SK-N-SH (cell line): ENCODE data around the gene DLEC1. TPM values are rescaled to one million over a fixed set of nuclear protein-coding genes. Genes with fewer than 3 reads are reported as not detected.

ENCODE experiments used
- CTCF ChIA-PET: fragments of 300-600, 350-600 bp; formaldehyde crosslinking; extraction: SDS; loops from one replicate; lab custom pipeline; 2021; lab: Yijun Ruan, JAX
- POLR2A ChIA-PET: fragments of 350-600 bp; sonication (Branson Sonifier 250); formaldehyde crosslinking; extraction: SDS; loops from one replicate; lab custom pipeline; 2020; ENCODE audit warnings: antibody characterized with exemption, inconsistent platforms; lab: Yijun Ruan, JAX
- DNase-seq: peaks from one replicate; pipeline ENCODE4 v3.0.0; 2012
- H2AFZ ChIP-seq: fragments of 200-600 bp; sonication (generic); 2 replicates; pipeline ENCODE4 v1.8.1; 2016; ENCODE audit warnings: antibody characterized with exemption, mild to moderate bottlenecking, low read depth
- H3F3A ChIP-seq: fragments of 200-600 bp; sonication (generic); replicated peaks from 2 replicates; pipeline ENCODE3; 2016; ENCODE audit warnings: antibody characterized with exemption, mild to moderate bottlenecking; ENCODE audit not compliant: insufficient read depth
- H3K27ac ChIP-seq, 2 experiments: fragments of 200-500 bp in 1 of 2; fragments of 200-600 bp in 1 of 2; sonication (Bioruptor generic) in 1 of 2; sonication (generic), shearing (Covaris generic) in 1 of 2; 2 replicates each; pipeline versions ENCODE4 v1.5.1 to v1.6.1; 2014 to 2016; ENCODE audit warnings: low read depth in 2 of 2, inconsistent platforms in 1 of 2, low read length in 1 of 2, mild to moderate bottlenecking in 1 of 2, mixed read lengths in 1 of 2
- H3K27me3 ChIP-seq: fragments of 200-600 bp; sonication (generic), shearing (Covaris generic); 2 replicates; pipeline ENCODE4 v1.6.1; 2016; ENCODE audit warnings: mixed run types; ENCODE audit not compliant: insufficient read depth
- H3K36me3 ChIP-seq, 2 experiments: fragments of 200-500 bp in 1 of 2; fragments of 200-600 bp in 1 of 2; sonication (Bioruptor generic) in 1 of 2; sonication (generic) in 1 of 2; replicated peaks in 1 of 2; 2 replicates each; pipeline versions ENCODE3 to v1.5.1; 2014 to 2016; ENCODE audit warnings: low read length in 1 of 2, mild to moderate bottlenecking in 1 of 2; ENCODE audit not compliant: insufficient read depth in 2 of 2, control insufficient read depth in 1 of 2
- H3K4me1 ChIP-seq, 2 experiments: fragments of 200-500 bp in 1 of 2; fragments of 200-600 bp in 1 of 2; sonication (Bioruptor generic) in 1 of 2; sonication (generic), shearing (Covaris generic) in 1 of 2; 2 replicates each; pipeline versions ENCODE4 v1.5.1 to v1.6.1; 2014 to 2016; ENCODE audit warnings: low read depth in 1 of 2, low read length in 1 of 2, mixed run types in 1 of 2; ENCODE audit not compliant: insufficient read depth in 2 of 2, control insufficient read depth in 1 of 2
- H3K4me2 ChIP-seq: fragments of 200-600 bp; sonication (generic), shearing (Covaris generic); 2 replicates; pipeline ENCODE4 v1.6.1; 2017; ENCODE audit warnings: mixed run types
- H3K4me3 ChIP-seq, 2 experiments: fragments of 200-500 bp in 1 of 2; fragments of 200-600 bp in 1 of 2; sonication (Bioruptor generic) in 1 of 2; sonication (generic), shearing (Covaris generic) in 1 of 2; 2 replicates each; pipeline versions ENCODE4 v1.5.1 to v1.8.1; 2014 to 2016; ENCODE audit warnings: low read depth in 2 of 2, inconsistent platforms in 1 of 2, low read length in 1 of 2, mild to moderate bottlenecking in 1 of 2, mixed read lengths in 1 of 2, moderate library complexity in 1 of 2
- H3K79me2 ChIP-seq: fragments of 200-600 bp; sonication (generic); 2 replicates; pipeline ENCODE4 v1.8.1; 2017; ENCODE audit warnings: mild to moderate bottlenecking; ENCODE audit not compliant: insufficient read depth
- H3K9ac ChIP-seq: fragments of 200-600 bp; sonication (generic); 2 replicates; pipeline ENCODE4 v1.6.1; 2017; ENCODE audit warnings: mixed run types
- H3K9me2 ChIP-seq: fragments of 200-600 bp; sonication (generic); 2 replicates; pipeline ENCODE4 v1.6.1; 2017; ENCODE audit warnings: mixed run types
- H3K9me3 ChIP-seq: fragments of 200-600 bp; sonication (generic); 2 replicates; pipeline ENCODE4 v1.6.1; 2017; ENCODE audit warnings: mixed run types, mild to moderate bottlenecking, moderate library complexity
- H4K20me1 ChIP-seq: fragments of 200-600 bp; sonication (generic); 2 replicates; pipeline ENCODE4 v1.6.1; 2017; ENCODE audit warnings: mild to moderate bottlenecking, mixed run types; ENCODE audit not compliant: insufficient read depth
- ELF1 ChIP-seq: IDR thresholded peaks from 2 replicates; pipeline ENCODE4 v1.4.0; 2012
- EZH2phosphoT487 ChIP-seq: fragments of 200-600 bp; sonication (generic); IDR thresholded peaks from 2 replicates; pipeline ENCODE4 v1.6.1; 2017; ENCODE audit warnings: low read depth, mixed run types, mild to moderate bottlenecking, antibody characterized with exemption, moderate library complexity, borderline replicate concordance
- GATA2 ChIP-seq: sonication (generic); formaldehyde crosslinking; IDR thresholded peaks from 2 replicates; pipeline ENCODE4 v1.5.0; 2020; ENCODE audit warnings: mild to moderate bottlenecking, missing genetic modification reagents
- MEF2A ChIP-seq: IDR thresholded peaks from 2 replicates; pipeline ENCODE4 v1.4.0; 2012; ENCODE audit warnings: low read depth, borderline replicate concordance
- NFIC ChIP-seq: IDR thresholded peaks from 2 replicates; pipeline ENCODE4 v1.4.0; 2012; ENCODE audit warnings: borderline replicate concordance
- POLR2AphosphoS5 ChIP-seq: IDR thresholded peaks from 2 replicates; pipeline ENCODE4 v1.6.1; 2012; ENCODE audit warnings: low read depth, low read length
- RAD21 ChIP-seq: IDR thresholded peaks from 2 replicates; pipeline ENCODE4 v1.6.1; 2012; ENCODE audit warnings: mild to moderate bottlenecking, low read length
- RCOR1 ChIP-seq: fragments of 150-350 bp; IDR thresholded peaks from 2 replicates; pipeline ENCODE4 v1.6.1; 2017; ENCODE audit warnings: antibody characterized with exemption, low read length
- RXRA ChIP-seq: IDR thresholded peaks from 2 replicates; pipeline ENCODE4 v1.4.0; 2012; ENCODE audit warnings: low read depth, mild to moderate bottlenecking, borderline replicate concordance
- SMC3 ChIP-seq: IDR thresholded peaks from 2 replicates; pipeline ENCODE4 v1.6.1; 2012; ENCODE audit warnings: low read depth, low read length, improper control_type of control experiment
- TAF1 ChIP-seq: IDR thresholded peaks from 2 replicates; pipeline ENCODE4 v1.6.1; 2012; ENCODE audit warnings: low read depth, mild to moderate bottlenecking, low read length, moderate library complexity, borderline replicate concordance
- TCF12 ChIP-seq: IDR thresholded peaks from 2 replicates; pipeline ENCODE4 v1.4.0; 2012
- TEAD4 ChIP-seq: IDR thresholded peaks from 2 replicates; pipeline ENCODE4 v1.4.0; 2012; ENCODE audit warnings: mild to moderate bottlenecking, borderline replicate concordance; ENCODE audit not compliant: insufficient read depth
- WGBS: methylation state at CpG from one replicate; pipeline ENCODE4 v1.1.6; 2017; ENCODE audit warnings: low lambda C conversion rate; 5-methylcytosine and 5-hydroxymethylcytosine counted together
- polyA plus RNA-seq, 3 experiments: library from polyadenylated mRNA; depleted of rRNA; stranded (reverse); fragments of >200 nt; gene quantifications; 2 replicates each; pipeline ENCODE4 v1.2.3, GENCODE V29; 2012
- TF ChIP-seq, protein P1 (sequence below): fragments of 150-350 bp; IDR thresholded peaks from 2 replicates; pipeline ENCODE4 v1.6.1; 2017; ENCODE audit warnings: antibody characterized with exemption, low read length, low read depth, borderline replicate concordance
- TF ChIP-seq, protein P2 (sequence below): IDR thresholded peaks from 2 replicates; pipeline ENCODE4; 2012
- TF ChIP-seq, protein P3 (sequence below): fragments of 150-350 bp; IDR thresholded peaks from 2 replicates; pipeline ENCODE4 v1.6.1; 2016; ENCODE audit warnings: mild to moderate bottlenecking, low read depth, low read length
- TF ChIP-seq, protein P4 (sequence below): fragments of 200-600 bp; sonication (generic); IDR thresholded peaks from 2 replicates; pipeline ENCODE4 v1.6.1; 2017; ENCODE audit warnings: antibody characterized with exemption, mild to moderate bottlenecking, moderate library complexity
- TF ChIP-seq, protein P5 (sequence below): IDR thresholded peaks from 2 replicates; pipeline ENCODE4 v1.4.0; 2012; ENCODE audit warnings: low read depth
- TF ChIP-seq, protein P6 (sequence below): IDR thresholded peaks from 2 replicates; pipeline ENCODE4 v1.4.0; 2012; ENCODE audit warnings: low read depth, borderline replicate concordance

DLEC1 gene
- polyA plus RNA-seq, 1 of the 3 experiments (the other 2 are of a cell fraction): 0.02 TPM

DNA sequence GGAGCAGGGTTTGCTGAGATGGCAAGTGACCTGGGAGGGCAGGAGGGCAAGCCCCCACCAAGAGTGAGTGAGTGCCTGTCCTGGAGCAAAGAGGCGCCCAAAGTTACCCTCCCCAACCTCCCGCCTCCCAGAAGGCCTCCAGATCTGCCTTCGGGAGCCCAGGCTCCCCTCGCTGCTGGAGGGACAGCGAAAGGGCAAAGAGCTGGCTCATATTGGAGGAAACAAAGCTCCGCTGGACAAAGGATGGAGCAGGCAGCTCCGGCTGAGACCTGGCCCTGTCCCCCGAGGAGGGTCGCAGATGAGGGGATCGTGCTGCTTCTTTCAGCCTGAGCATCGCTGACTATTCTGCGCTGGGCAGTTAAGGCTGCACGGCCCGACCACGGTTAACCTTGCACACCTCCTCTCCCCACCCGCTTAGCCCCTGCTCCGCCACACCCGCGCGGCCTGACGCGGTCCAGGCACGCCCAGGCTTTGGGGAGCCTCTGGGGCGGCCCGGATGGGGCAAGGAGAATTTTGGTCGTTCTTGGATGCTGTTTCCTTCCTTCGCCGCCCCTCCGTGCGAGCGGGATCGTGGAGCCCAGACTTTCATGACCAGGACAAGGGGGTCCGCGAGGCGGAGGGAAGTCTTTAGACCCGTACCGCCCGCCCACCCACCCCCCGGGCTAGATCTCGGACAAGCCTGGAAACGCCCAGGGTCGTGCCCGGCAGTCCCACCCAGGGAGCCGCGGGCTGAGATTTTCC lies 10.2 kb upstream of the DLEC1 start:
- H3K9me3 ChIP-seq: no peaks in the 10 kb centered on the region
- WGBS: 19% methylated on average over 14 of the region's 45 CpGs
- H3K36me3 ChIP-seq: no peaks in the 10 kb centered on the region
- peaks cover 22 to 23% of the 10 kb centered on the region in 2 experiments; a peak in 3 of 4 replicates for H3K4me1 ChIP-seq
- TF ChIP-seq EZH2phosphoT487: no peak
- TF ChIP-seq TEAD4: no peak
- TF ChIP-seq, protein P1, sequence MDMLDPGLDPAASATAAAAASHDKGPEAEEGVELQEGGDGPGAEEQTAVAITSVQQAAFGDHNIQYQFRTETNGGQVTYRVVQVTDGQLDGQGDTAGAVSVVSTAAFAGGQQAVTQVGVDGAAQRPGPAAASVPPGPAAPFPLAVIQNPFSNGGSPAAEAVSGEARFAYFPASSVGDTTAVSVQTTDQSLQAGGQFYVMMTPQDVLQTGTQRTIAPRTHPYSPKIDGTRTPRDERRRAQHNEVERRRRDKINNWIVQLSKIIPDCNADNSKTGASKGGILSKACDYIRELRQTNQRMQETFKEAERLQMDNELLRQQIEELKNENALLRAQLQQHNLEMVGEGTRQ: no peak
- TF ChIP-seq, protein P2, sequence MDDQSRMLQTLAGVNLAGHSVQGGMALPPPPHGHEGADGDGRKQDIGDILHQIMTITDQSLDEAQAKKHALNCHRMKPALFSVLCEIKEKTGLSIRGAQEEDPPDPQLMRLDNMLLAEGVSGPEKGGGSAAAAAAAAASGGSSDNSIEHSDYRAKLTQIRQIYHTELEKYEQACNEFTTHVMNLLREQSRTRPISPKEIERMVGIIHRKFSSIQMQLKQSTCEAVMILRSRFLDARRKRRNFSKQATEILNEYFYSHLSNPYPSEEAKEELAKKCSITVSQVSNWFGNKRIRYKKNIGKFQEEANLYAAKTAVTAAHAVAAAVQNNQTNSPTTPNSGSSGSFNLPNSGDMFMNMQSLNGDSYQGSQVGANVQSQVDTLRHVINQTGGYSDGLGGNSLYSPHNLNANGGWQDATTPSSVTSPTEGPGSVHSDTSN: no peak
- TF ChIP-seq NFIC: no peak
- no peak for TF ChIP-seq TAF1
- TF ChIP-seq POLR2AphosphoS5: no peak
- TF ChIP-seq RCOR1: no peak
- TF ChIP-seq, protein P3, sequence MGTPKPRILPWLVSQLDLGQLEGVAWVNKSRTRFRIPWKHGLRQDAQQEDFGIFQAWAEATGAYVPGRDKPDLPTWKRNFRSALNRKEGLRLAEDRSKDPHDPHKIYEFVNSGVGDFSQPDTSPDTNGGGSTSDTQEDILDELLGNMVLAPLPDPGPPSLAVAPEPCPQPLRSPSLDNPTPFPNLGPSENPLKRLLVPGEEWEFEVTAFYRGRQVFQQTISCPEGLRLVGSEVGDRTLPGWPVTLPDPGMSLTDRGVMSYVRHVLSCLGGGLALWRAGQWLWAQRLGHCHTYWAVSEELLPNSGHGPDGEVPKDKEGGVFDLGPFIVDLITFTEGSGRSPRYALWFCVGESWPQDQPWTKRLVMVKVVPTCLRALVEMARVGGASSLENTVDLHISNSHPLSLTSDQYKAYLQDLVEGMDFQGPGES: no peak
- TF ChIP-seq, protein P4, sequence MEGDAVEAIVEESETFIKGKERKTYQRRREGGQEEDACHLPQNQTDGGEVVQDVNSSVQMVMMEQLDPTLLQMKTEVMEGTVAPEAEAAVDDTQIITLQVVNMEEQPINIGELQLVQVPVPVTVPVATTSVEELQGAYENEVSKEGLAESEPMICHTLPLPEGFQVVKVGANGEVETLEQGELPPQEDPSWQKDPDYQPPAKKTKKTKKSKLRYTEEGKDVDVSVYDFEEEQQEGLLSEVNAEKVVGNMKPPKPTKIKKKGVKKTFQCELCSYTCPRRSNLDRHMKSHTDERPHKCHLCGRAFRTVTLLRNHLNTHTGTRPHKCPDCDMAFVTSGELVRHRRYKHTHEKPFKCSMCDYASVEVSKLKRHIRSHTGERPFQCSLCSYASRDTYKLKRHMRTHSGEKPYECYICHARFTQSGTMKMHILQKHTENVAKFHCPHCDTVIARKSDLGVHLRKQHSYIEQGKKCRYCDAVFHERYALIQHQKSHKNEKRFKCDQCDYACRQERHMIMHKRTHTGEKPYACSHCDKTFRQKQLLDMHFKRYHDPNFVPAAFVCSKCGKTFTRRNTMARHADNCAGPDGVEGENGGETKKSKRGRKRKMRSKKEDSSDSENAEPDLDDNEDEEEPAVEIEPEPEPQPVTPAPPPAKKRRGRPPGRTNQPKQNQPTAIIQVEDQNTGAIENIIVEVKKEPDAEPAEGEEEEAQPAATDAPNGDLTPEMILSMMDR: no peak
- TF ChIP-seq, protein P5, sequence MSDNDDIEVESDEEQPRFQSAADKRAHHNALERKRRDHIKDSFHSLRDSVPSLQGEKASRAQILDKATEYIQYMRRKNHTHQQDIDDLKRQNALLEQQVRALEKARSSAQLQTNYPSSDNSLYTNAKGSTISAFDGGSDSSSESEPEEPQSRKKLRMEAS: no peak
- TF ChIP-seq SMC3: no peak
- no peak for TF ChIP-seq MEF2A
- no peak for TF ChIP-seq ELF1
- TF ChIP-seq TCF12: no peak
- no peak for TF ChIP-seq RXRA
- TF ChIP-seq RAD21: no peak
- TF ChIP-seq, protein P6, sequence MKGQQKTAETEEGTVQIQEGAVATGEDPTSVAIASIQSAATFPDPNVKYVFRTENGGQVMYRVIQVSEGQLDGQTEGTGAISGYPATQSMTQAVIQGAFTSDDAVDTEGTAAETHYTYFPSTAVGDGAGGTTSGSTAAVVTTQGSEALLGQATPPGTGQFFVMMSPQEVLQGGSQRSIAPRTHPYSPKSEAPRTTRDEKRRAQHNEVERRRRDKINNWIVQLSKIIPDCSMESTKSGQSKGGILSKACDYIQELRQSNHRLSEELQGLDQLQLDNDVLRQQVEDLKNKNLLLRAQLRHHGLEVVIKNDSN: no peak
- no peak for TF ChIP-seq GATA2
- peak overlapping the region; percentile 83 for H3K4me2 ChIP-seq
- H3K9ac ChIP-seq: peak overlapping the region; percentile 92; the same call in 1 of the 2 replicates
- H3K27ac ChIP-seq: no peak overlapping the region; a peak in 1 of 4 replicates
- no peaks in the 10 kb centered on the region for H3K9me2 ChIP-seq
- H3K79me2 ChIP-seq: peaks cover 5% of the 10 kb centered on the region; the same call in 1 of the 2 replicates
- H3K4me3 ChIP-seq: peak overlapping the region; percentile 75 to 77
- no peak for DNase-seq
- ChIA-PET POLR2A (interaction anchor here (1.0 to 1.8 kb wide), 3 partner anchors 10 to 108 kb away, joined by 4 to 6 read pairs (median 4); partner anchors contain the start of gene ACAA1), CTCF (interaction anchor here (1.1 to 1.3 kb wide), 2 partner anchors 9 to 451 kb away, joined by 3 read pairs; no protein-coding TSS in a partner anchor)
- peaks cover 13% of the 10 kb centered on the region for H3F3A ChIP-seq
- H3K27me3 ChIP-seq: no peaks in the 10 kb centered on the region
- peaks cover 3% of the 10 kb centered on the region; the same call in 1 of the 2 replicates for H4K20me1 ChIP-seq
- H2AFZ ChIP-seq: 0 out of 2 replicates have a peak overlapping the region, but pooled peaks have one; percentile 65
